Stimulated activated CD8-positive, alpha-beta memory T cell treated with anti-CD3 and anti-CD28 coated beads, Interleukin-12 subunit alpha, Interleukin-12 subunit beta, amount 100 ng/mL, for 1 hour (primary cell): ENCODE results near the gene TMCO4.
"Not testable (repeated sequence)": the region's sequence is repeated elsewhere in the genome, so short reads cannot be mapped to it uniquely, and the experiment has no call there.

ENCODE experiments used
- DNase-seq: peaks from one replicate; pipeline ENCODE4 v3.0.0-alpha.2; 2020; ENCODE audit warnings: low read depth

TMCO4 gene

GRCh38 chr1:19656134-19656779 is 143.5 kb downstream of the TMCO4 start:
- no peak for DNase-seq

DNA sequence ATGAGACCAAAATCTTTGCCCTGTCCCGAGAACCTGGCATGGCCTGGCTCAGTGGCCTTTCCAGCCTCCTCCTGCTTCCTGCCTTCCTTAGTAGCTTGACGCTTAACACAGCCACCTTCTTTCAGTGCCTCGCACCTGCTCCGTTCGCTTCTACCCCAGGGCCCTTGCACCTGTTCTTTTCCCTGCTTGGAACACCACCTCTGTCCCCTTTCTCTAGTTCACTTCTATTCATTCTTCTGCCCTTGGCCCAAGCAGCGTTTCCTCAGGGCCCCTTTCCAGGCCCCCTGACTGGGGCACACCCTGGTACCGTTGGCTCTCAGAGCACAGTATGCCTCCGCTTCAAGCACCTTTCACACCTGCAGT is 144.0 kb downstream of the TMCO4 start:
- DNase-seq: no peak

- DNase-seq: no peak
Measured at GRCh38 chr1:19654886-19655717, 144.6 kb downstream of the TMCO4 start.

DNA sequence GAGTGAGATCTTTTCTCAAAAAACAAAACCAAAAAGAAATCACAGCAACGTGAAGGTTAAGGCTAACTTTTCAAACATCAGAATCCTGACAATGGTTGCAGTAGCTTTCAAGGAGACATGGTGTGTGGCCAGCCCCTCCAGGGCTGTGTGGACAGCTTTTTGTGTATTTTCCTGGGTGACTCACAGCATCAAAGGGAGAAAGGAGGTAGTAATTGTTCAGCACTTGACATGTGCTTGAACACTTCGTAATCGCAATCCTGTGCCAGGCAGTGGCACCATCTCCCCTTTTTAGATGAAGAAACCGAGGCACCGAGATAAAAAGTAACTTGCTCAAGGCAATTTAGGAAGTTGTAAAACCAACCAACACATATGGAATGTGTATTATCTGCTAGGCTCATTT is 145.3 kb downstream of the TMCO4 start:
- no peak for DNase-seq

- DNase-seq: no peak
Measured at GRCh38 chr1:19651141-19651737, 148.5 kb downstream of the TMCO4 start.

GRCh38 chr1:19650416-19651140 is 149.1 kb downstream of the TMCO4 start:
- no peak for DNase-seq

DNA sequence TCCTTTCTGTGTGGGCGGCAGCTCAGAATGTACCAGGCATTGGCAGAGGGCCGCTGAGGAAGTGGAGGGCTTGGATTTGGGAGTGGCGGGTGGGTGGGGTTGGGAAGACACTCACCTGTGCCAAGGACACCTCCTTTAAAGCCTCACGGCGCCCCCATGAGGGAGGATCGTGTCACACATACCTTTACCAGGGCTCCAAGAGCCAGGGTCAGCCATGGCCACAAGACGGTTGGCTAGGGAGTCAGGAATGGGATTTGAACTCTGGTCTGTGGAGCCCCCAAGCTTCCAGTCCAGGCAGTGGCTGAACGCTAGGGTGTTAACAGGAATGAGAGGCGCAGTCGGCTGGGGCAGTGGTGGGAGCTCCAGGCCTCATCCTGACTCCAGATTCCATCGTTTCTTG is 151.0 kb downstream of the TMCO4 start:
- no peak for DNase-seq

GRCh38 chr1:19648239-19648638 is 151.5 kb downstream of the TMCO4 start:
- DNase-seq: no peak

- DNase-seq: no peak
Measured at GRCh38 chr1:19647643-19648042, 152.1 kb downstream of the TMCO4 start.

GRCh38 chr1:19646377-19647319 is 153.1 kb downstream of the TMCO4 start:
- no peak for DNase-seq

- DNase-seq: no peak
Measured at GRCh38 chr1:19645411-19646251, 154.1 kb downstream of the TMCO4 start.

DNA sequence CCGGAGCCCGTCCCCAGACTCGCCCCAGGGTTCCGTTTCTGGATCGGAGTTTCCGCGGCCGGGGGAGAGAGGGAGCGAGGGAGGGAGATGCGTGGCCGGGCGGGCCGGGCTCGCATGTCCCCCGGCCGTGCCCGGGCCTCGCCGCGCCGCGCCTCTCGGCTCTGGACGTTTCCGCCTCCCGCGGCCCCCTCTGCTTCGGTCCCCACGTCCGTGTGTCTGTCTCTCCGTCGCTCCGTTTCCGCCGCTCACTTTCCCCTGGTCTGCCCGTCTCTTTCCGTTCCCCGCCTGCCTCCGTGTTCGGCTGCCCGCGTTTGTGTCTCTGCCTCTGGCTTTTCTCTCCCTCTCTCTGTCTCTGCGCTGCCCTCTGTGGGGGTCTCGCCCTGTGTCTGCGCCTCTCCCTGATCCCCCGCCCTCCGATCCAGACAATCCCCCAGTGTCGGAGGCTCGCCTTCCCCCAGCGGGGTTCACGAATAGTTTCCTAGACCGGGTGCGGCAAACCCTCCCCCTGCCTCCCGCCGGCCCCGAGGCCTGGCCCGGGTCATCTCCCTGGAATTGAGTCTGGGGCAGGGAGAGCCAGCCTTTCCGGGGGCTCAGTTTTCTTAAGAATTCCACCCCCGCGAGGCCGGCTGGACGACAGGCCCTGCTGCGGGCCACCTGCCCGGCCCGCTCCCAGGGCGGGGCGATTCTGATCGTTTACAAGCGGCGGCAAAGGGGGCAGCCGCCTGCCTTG is 154.9 kb downstream of the TMCO4 start:
- peak; percentile 22 for DNase-seq

- DNase-seq: no peak
Measured at GRCh38 chr1:19644395-19644680, 155.4 kb downstream of the TMCO4 start.

GRCh38 chr1:19643602-19644394 is 155.9 kb downstream of the TMCO4 start, which contains the start of gene NBL1:
TSS of gene NBL1 (plus strand) at chr1:19644311. CDS start at chr1:19655031, 10,720 bp downstream.
- DNase-seq: peak; percentile 42

GRCh38 chr1:19643121-19643520 is 156.6 kb downstream of the TMCO4 start:
- no peak for DNase-seq

DNA sequence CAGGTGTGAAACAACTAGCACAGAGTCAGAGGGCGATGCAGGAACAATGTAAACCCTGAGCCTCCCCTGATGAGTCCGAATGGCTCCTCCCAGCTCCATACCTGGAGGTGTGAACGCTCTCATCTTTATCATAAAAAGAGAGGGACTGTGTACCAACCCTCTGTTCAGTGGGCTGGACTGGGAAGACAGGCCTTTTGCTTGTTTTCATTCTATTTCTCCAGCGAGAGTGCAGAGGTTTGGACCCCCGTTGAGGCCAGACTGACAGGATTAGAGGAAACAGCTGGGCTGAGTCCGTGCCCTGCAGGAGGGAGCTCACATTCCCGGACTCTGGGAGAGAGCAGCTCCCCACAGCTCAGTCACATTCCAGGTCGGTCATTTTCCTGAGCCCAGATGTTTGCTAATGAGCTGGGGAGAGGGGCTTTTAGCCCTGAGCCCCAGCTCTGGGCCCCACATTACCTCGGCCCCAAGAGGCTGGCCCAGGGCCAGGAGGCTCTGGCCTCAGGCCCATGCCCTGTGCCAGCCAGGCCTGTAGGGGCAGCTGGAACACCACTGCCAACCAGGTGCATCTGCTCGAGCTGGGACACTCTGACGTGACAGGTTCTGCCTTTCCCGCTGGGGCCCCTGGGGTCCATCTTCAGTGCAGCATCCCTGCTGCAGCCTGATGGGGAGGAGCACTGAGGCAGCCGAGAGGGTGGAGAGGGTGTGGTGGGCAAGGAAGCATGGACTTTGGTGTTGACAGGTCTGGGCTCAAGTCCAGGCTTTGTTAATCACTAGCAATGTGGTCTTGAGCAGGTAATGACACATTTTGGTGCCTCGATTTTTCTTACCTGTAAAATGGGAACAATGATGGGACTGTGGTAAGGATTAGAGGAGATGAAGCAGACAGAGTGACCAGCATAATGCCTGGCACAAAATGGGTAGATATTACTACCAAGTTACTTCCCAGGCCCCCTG is 159.1 kb downstream of the TMCO4 start:
- no peak for DNase-seq

DNA sequence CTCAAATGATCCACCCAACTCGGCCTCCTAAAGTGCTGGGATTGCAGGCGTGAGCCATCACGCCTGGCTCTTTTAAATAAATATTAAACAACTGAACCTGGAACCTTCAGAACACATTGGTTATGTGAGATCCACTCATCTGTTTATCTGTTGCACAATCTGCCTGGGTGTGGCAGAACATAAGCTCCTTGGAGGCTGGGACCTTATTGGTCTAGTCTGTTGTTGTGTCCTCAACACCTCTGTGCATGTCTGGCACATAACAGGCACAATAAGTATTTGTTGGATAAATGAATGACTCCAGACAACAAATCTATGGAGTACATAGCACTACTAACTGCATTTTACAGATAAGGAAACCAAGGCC is 159.7 kb downstream of the TMCO4 start:
- no peak for DNase-seq

DNA sequence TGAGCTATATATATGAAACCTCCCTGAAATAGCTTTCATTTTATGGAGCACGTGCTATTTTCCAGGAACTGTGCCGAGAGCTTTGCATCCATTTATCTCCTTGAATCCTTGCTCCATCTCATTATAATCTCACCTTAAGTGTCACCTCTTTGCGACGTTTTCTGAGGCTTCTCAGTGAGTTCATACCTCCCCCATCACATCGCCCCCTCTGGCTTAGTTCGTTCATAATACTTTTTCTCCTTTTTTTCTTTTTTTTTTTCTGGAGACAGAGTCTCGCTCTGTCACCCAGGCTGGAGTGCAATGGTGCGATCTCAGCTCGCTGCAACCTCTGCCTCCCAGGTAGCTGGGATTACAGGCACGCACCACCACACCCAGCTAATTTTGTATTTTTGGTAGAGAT is 160.5 kb downstream of the TMCO4 start:
- DNase-seq: not testable (repeated sequence)
